Measurements from ENCODE around the gene SLC19A1. TPM values are rescaled to one million over a fixed set of nuclear protein-coding genes. Genes with fewer than 3 reads are reported as not detected.
A peak's percentile ranks its signal among the peaks of the same experiment; 100 is the strongest.
"Not testable (repeated sequence)": the region's sequence is repeated elsewhere in the genome, so short reads cannot be mapped to it uniquely, and the experiment has no call there.

SLC19A1 gene
- polyA plus RNA-seq, 4 donors = 12.6 to 20.8 (median 15.0) TPM

DNA sequence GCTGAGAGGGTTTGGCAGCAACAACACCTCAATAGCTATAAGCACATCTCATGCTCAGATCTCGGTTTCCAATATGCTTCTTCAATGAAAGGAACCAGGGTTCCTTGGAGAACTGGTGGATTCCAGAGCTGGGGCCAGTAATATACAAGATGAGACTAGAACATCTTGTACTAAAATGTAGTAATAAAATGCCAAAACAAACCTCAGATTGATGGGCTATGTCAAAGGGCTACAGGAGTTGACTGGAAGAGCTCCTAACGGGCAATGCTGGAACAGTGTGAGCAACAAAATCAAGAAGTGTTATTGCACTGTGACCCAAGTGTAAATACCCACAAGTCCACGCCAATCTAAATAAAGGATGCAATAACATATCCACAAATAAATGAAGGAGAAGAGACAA, 26.1 kb upstream of the SLC19A1 start:
- FAIRE-seq = no peak

GRCh38 chr21:45564137-45564536, 21.9 kb upstream of the SLC19A1 start:
- not testable (repeated sequence) for FAIRE-seq; DNase-seq; H3K27ac ChIP-seq (ENCODE audit: low read depth in 1 of 3, low read length in 2 of 3); H3K4me3 ChIP-seq (ENCODE audit: low read depth in 1 of 3, low read length in 3 of 3); H3K9me3 ChIP-seq (ENCODE audit: control insufficient read depth in 2 of 2, insufficient read depth in 1 of 2, low read depth in 1 of 2, low read length in 1 of 2); H3K27me3 ChIP-seq (ENCODE audit: control insufficient read depth in 3 of 3, insufficient read depth in 3 of 3, low read length in 3 of 3); H3K4me1 ChIP-seq (ENCODE audit: control insufficient read depth in 3 of 3, insufficient read depth in 2 of 3, low read depth in 1 of 3, low read length in 2 of 3); H3K36me3 ChIP-seq (ENCODE audit: control insufficient read depth in 3 of 3, insufficient read depth in 2 of 3, low read depth in 1 of 3, low read length in 3 of 3)
- WGBS, 3 donors = 93 to 94% (median 94%) methylated on average over 11 of the region's 11 CpGs

More for the DNA sequence above, 26.1 kb upstream of the SLC19A1 start:
- WGBS, 3 donors = 60 to 82% (median 73%) methylated on average over 3 of the region's 3 CpGs
- H3K27ac ChIP-seq (ENCODE audit: low read depth in 1 of 3, low read length in 2 of 3) = no peak overlapping the region
- H3K36me3 ChIP-seq (ENCODE audit: control insufficient read depth in 3 of 3, insufficient read depth in 2 of 3, low read depth in 1 of 3, low read length in 3 of 3) = no peaks in the 10 kb centered on the region
- H3K4me1 ChIP-seq (ENCODE audit: control insufficient read depth in 3 of 3, insufficient read depth in 2 of 3, low read depth in 1 of 3, low read length in 2 of 3) = peaks cover 0 to 3% (median 0%) of the 10 kb centered on the region in 3 donors
- peaks cover 0 to 3% (median 0%) of the 10 kb centered on the region in 3 donors for H3K27me3 ChIP-seq (ENCODE audit: control insufficient read depth in 3 of 3, insufficient read depth in 3 of 3, low read length in 3 of 3)
- DNase-seq = no peak
- H3K4me3 ChIP-seq (ENCODE audit: low read depth in 1 of 3, low read length in 3 of 3) = no peak overlapping the region
- H3K9me3 ChIP-seq (ENCODE audit: control insufficient read depth in 2 of 2, insufficient read depth in 1 of 2, low read depth in 1 of 2, low read length in 1 of 2) = no peaks in the 10 kb centered on the region

GRCh38 chr21:45562965-45563364, 20.7 kb upstream of the SLC19A1 start:
- Histone ChIP-seq H3K27me3 (ENCODE audit: control insufficient read depth in 3 of 3, insufficient read depth in 3 of 3, low read length in 3 of 3) (peaks cover 0 to 7% (median 0%) of the 10 kb centered on the region in 3 donors), H3K4me3 (ENCODE audit: low read depth in 1 of 3, low read length in 3 of 3) (no peak overlapping the region), H3K36me3 (ENCODE audit: control insufficient read depth in 3 of 3, insufficient read depth in 2 of 3, low read depth in 1 of 3, low read length in 3 of 3) (no peaks in the 10 kb centered on the region), H3K4me1 (ENCODE audit: control insufficient read depth in 3 of 3, insufficient read depth in 2 of 3, low read depth in 1 of 3, low read length in 2 of 3) (no peaks in the 10 kb centered on the region), H3K27ac (ENCODE audit: low read depth in 1 of 3, low read length in 2 of 3) (peak overlapping the region in 1 of 3 donors; percentile 4), H3K9me3 (ENCODE audit: control insufficient read depth in 2 of 2, insufficient read depth in 1 of 2, low read depth in 1 of 2, low read length in 1 of 2) (no peaks in the 10 kb centered on the region)
- FAIRE-seq = no peak
- WGBS, 3 donors = 51 to 64% (median 62%) methylated on average over 6 of the region's 6 CpGs
- DNase-seq = no peak

GRCh38 chr21:45562402-45562801, 20.2 kb upstream of the SLC19A1 start:
- H3K27ac ChIP-seq (ENCODE audit: low read depth in 1 of 3, low read length in 2 of 3) = peak overlapping the region in 1 of 3 donors; percentile 4
- WGBS, 3 donors = 53 to 70% (median 62%) methylated on average over 10 of the region's 10 CpGs
- no peak overlapping the region for H3K4me3 ChIP-seq (ENCODE audit: low read depth in 1 of 3, low read length in 3 of 3)
- H3K27me3 ChIP-seq (ENCODE audit: control insufficient read depth in 3 of 3, insufficient read depth in 3 of 3, low read length in 3 of 3) = peaks cover 0 to 4% (median 0%) of the 10 kb centered on the region in 3 donors
- no peaks in the 10 kb centered on the region for H3K9me3 ChIP-seq (ENCODE audit: control insufficient read depth in 2 of 2, insufficient read depth in 1 of 2, low read depth in 1 of 2, low read length in 1 of 2)
- DNase-seq (no peak), FAIRE-seq (no peak)
- H3K36me3 ChIP-seq (ENCODE audit: control insufficient read depth in 3 of 3, insufficient read depth in 2 of 3, low read depth in 1 of 3, low read length in 3 of 3) = no peaks in the 10 kb centered on the region
- H3K4me1 ChIP-seq (ENCODE audit: control insufficient read depth in 3 of 3, insufficient read depth in 2 of 3, low read depth in 1 of 3, low read length in 2 of 3) = no peaks in the 10 kb centered on the region

DNA sequence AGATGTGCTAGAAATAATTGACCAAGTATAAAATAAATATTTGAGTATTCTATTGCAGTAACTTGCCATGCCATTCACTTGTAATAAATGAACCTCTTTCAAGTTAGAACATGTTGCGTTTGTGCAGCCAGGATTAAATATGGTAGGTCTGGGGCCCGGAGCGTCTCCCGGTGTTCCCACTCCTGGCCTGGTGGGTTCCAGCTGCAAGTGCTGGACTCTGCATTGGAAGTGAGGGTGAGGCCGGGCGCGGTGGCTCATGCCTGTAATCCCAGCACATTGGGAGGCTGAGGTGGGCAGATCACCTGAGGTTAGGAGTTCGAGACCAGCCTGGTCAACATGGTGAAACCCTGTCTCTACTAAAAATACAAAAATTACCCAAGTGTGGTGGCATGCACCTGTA, 19.0 kb upstream of the SLC19A1 start:
- not testable (repeated sequence) for H3K4me3 ChIP-seq (ENCODE audit: low read depth in 1 of 3, low read length in 3 of 3); H3K36me3 ChIP-seq (ENCODE audit: control insufficient read depth in 3 of 3, insufficient read depth in 2 of 3, low read depth in 1 of 3, low read length in 3 of 3); H3K4me1 ChIP-seq (ENCODE audit: control insufficient read depth in 3 of 3, insufficient read depth in 2 of 3, low read depth in 1 of 3, low read length in 2 of 3); H3K9me3 ChIP-seq (ENCODE audit: control insufficient read depth in 2 of 2, insufficient read depth in 1 of 2, low read depth in 1 of 2, low read length in 1 of 2); H3K27ac ChIP-seq (ENCODE audit: low read depth in 1 of 3, low read length in 2 of 3); DNase-seq; FAIRE-seq; H3K27me3 ChIP-seq (ENCODE audit: control insufficient read depth in 3 of 3, insufficient read depth in 3 of 3, low read length in 3 of 3)
- 86 to 89% (median 88%) methylated on average over 8 of the region's 8 CpGs for WGBS, 3 donors

DNA sequence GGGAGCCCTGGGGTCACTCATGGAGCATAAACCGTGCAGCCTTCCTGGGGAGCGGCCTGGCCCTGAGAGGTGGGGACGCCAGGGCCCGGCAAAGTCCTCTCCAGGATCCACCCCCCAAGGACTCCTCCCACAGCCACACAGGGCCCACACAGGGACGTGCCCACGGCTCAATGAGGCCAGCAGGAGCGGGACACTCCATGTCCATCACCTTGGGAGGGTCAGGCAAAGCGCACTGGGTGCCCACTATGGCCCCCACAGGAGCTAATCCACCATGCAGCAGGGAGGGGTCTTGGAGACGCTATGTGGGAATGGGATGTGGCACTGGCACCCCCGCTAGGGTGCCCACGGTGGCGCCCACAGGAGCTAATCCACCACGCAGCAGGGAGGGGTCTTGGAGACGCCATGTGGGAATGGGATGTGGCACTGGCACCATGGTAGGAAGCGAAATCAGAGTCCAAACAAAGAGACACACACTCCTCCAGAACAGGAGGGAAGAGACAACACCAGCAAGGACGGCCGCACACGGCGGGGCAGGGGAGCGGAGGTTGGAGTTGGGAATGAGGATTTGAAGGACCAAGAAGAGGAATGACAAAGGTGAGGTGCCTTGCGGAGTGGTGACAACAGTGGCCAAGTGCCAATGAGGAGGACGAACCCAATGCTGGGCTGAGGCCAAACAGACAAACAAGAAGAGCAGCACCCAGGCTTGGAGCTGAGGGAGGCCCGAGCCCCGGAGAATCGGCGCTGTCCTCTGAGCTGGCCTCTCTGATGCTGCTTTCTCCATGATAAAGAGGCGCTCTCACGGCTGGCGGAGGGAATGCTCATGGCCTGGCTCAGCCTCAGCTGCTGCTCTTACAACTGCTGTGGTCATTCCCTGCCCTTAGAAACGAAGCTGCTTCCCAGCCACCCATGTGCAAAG, 18.1 kb upstream of the SLC19A1 start:
- no peaks in the 10 kb centered on the region for H3K36me3 ChIP-seq (ENCODE audit: control insufficient read depth in 3 of 3, insufficient read depth in 2 of 3, low read depth in 1 of 3, low read length in 3 of 3)
- H3K9me3 ChIP-seq (ENCODE audit: control insufficient read depth in 2 of 2, insufficient read depth in 1 of 2, low read depth in 1 of 2, low read length in 1 of 2) = no peaks in the 10 kb centered on the region
- DNase-seq (no peak), FAIRE-seq (no peak)
- peaks cover 0 to 4% (median 0%) of the 10 kb centered on the region in 3 donors for H3K27me3 ChIP-seq (ENCODE audit: control insufficient read depth in 3 of 3, insufficient read depth in 3 of 3, low read length in 3 of 3)
- no peak overlapping the region for H3K4me3 ChIP-seq (ENCODE audit: low read depth in 1 of 3, low read length in 3 of 3)
- H3K27ac ChIP-seq (ENCODE audit: low read depth in 1 of 3, low read length in 2 of 3) = no peak overlapping the region
- no peaks in the 10 kb centered on the region for H3K4me1 ChIP-seq (ENCODE audit: control insufficient read depth in 3 of 3, insufficient read depth in 2 of 3, low read depth in 1 of 3, low read length in 2 of 3)
- whole genome bisulfite sequencing, 3 donors = 76 to 81% (median 76%) methylated on average over 29 to 30 of the region's 30 CpGs

GRCh38 chr21:45559216-45560105, 17.2 kb upstream of the SLC19A1 start:
- no peak for FAIRE-seq
- H3K9me3 ChIP-seq (ENCODE audit: control insufficient read depth in 2 of 2, insufficient read depth in 1 of 2, low read depth in 1 of 2, low read length in 1 of 2) = no peaks in the 10 kb centered on the region
- H3K27ac ChIP-seq (ENCODE audit: low read depth in 1 of 3, low read length in 2 of 3) = no peak overlapping the region
- H3K4me1 ChIP-seq (ENCODE audit: control insufficient read depth in 3 of 3, insufficient read depth in 2 of 3, low read depth in 1 of 3, low read length in 2 of 3) = no peaks in the 10 kb centered on the region
- H3K4me3 ChIP-seq (ENCODE audit: low read depth in 1 of 3, low read length in 3 of 3) = no peak overlapping the region
- no peak for DNase-seq
- H3K36me3 ChIP-seq (ENCODE audit: control insufficient read depth in 3 of 3, insufficient read depth in 2 of 3, low read depth in 1 of 3, low read length in 3 of 3) = no peaks in the 10 kb centered on the region
- WGBS, 3 donors = 80 to 84% (median 82%) methylated on average over 29 of the region's 29 CpGs
- peaks cover 0 to 4% (median 0%) of the 10 kb centered on the region in 3 donors for H3K27me3 ChIP-seq (ENCODE audit: control insufficient read depth in 3 of 3, insufficient read depth in 3 of 3, low read length in 3 of 3)

- no peak for FAIRE-seq
- Histone ChIP-seq H3K36me3 (ENCODE audit: control insufficient read depth in 3 of 3, insufficient read depth in 2 of 3, low read depth in 1 of 3, low read length in 3 of 3) (no peaks in the 10 kb centered on the region), H3K9me3 (ENCODE audit: control insufficient read depth in 2 of 2, insufficient read depth in 1 of 2, low read depth in 1 of 2, low read length in 1 of 2) (no peaks in the 10 kb centered on the region), H3K27ac (ENCODE audit: low read depth in 1 of 3, low read length in 2 of 3) (no peak overlapping the region), H3K4me3 (ENCODE audit: low read depth in 1 of 3, low read length in 3 of 3) (no peak overlapping the region), H3K4me1 (ENCODE audit: control insufficient read depth in 3 of 3, insufficient read depth in 2 of 3, low read depth in 1 of 3, low read length in 2 of 3) (no peaks in the 10 kb centered on the region), H3K27me3 (ENCODE audit: control insufficient read depth in 3 of 3, insufficient read depth in 3 of 3, low read length in 3 of 3) (peaks cover 0 to 4% (median 0%) of the 10 kb centered on the region in 3 donors)
- WGBS, 3 donors = 85% methylated on average over 26 of the region's 26 CpGs
- DNase-seq = no peak
Observed at GRCh38 chr21:45558044-45558721, 15.9 kb upstream of the SLC19A1 start.
